ENCODE results near the gene TMEM183A.

GRCh38 chr1:202966006-202966898 lies 40.9 kb upstream of the TMEM183A start:
- TF ChIP-seq GABPA (IDR thresholded peaks at IDR 0.05; ENCODE audit: low read depth) = no peak
- TF ChIP-seq POLR2A (IDR thresholded peaks at IDR 0.05; ENCODE audit: low read depth, low read length) = no peak
- no peak for TF ChIP-seq CTCF (IDR thresholded peaks at IDR 0.05 in 2 of 3, conservative IDR thresholded peaks at IDR 0.05 in 1 of 3; ENCODE audit: control insufficient read depth in 2 of 3, extremely low read depth in 1 of 3, insufficient read depth in 1 of 3, low read depth in 3 of 3, low read length in 3 of 3)
- no peak for TF ChIP-seq ATF7 (IDR thresholded peaks at IDR 0.05; ENCODE audit: low read depth)
- no peak for TF ChIP-seq RFX5 (IDR thresholded peaks at IDR 0.05; ENCODE audit: low read depth, low read length)
- TF ChIP-seq BMI1 (IDR thresholded peaks at IDR 0.05; ENCODE audit: borderline replicate concordance) = no peak
- TF ChIP-seq CREB1 (IDR thresholded peaks at IDR 0.05; ENCODE audit: low read depth) = no peak
- no peak for TF ChIP-seq JUNB (IDR thresholded peaks at IDR 0.05)
- no peak for TF ChIP-seq IKZF1 (conservative IDR thresholded peaks at IDR 0.05)
- no peak for TF ChIP-seq BCL11A (IDR thresholded peaks at IDR 0.05; ENCODE audit: low read depth, low read length)
- TF ChIP-seq EGR1 (IDR thresholded peaks at IDR 0.05; ENCODE audit: borderline replicate concordance in 1 of 2, low read depth in 2 of 2, low read length in 2 of 2) = no peak
- no peak for TF ChIP-seq TBL1XR1 (IDR thresholded peaks at IDR 0.05; ENCODE audit: low read depth, low read length)

All from GM12878 (cell line).